ENCODE data around the gene ADNP. TPM values are rescaled to one million over a fixed set of nuclear protein-coding genes. Genes with fewer than 3 reads are reported as not detected.

The ADNP gene
- total RNA-seq, 2 experiments from 2014 or later: 58.8 to 63.3 TPM

- ChIA-PET POLR2A (interaction anchor here (1.4 kb wide), 1 partner anchor 13 kb away, joined by 3 read pairs; no protein-coding TSS in a partner anchor), CTCF (no interaction called here)
- DNase-seq: no peak
Observed at GRCh38 chr20:50874758-50875665, 56.2 kb downstream of the ADNP start.

GRCh38 chr20:50874111-50874757 lies 57.0 kb downstream of the ADNP start:
- H3K27me3 Mint-ChIP-seq: no peaks in the 10 kb centered on the region
- ChIA-PET POLR2A (interaction anchor here (1.4 kb wide), 1 partner anchor 14 kb away, joined by 3 read pairs; no protein-coding TSS in a partner anchor), CTCF (no interaction called here)
- H3K4me1 Mint-ChIP-seq: no peaks in the 10 kb centered on the region
- DNase-seq: no peak
- H3K9me3 Mint-ChIP-seq: no peaks in the 10 kb centered on the region
- H3K36me3 Mint-ChIP-seq (ENCODE audit: low read depth): no peaks in the 10 kb centered on the region
- H3K27ac Mint-ChIP-seq: no peak overlapping the region
- no peak overlapping the region for H3K4me3 Mint-ChIP-seq

More at GRCh38 chr20:50874758-50875665, 56.2 kb downstream of the ADNP start:
- H3K27ac Mint-ChIP-seq: no peak overlapping the region
- no peak overlapping the region for H3K4me3 Mint-ChIP-seq
- H3K27me3 Mint-ChIP-seq: no peaks in the 10 kb centered on the region
- no peaks in the 10 kb centered on the region for H3K9me3 Mint-ChIP-seq
- no peaks in the 10 kb centered on the region for H3K4me1 Mint-ChIP-seq
- H3K36me3 Mint-ChIP-seq (ENCODE audit: low read depth): no peaks in the 10 kb centered on the region

GRCh38 chr20:50873585-50873984 lies 57.7 kb downstream of the ADNP start:
- ChIA-PET POLR2A (interaction anchor here (1.4 kb wide), 1 partner anchor 14 kb away, joined by 3 read pairs; no protein-coding TSS in a partner anchor), CTCF (no interaction called here)
- Mint-ChIP-seq H3K27ac (no peak overlapping the region), H3K27me3 (no peaks in the 10 kb centered on the region), H3K4me1 (no peaks in the 10 kb centered on the region), H3K9me3 (no peaks in the 10 kb centered on the region), H3K4me3 (no peak overlapping the region), H3K36me3 (ENCODE audit: low read depth) (no peaks in the 10 kb centered on the region)
- DNase-seq: no peak

- Mint-ChIP-seq H3K27ac (no peak overlapping the region), H3K4me1 (no peaks in the 10 kb centered on the region), H3K9me3 (no peaks in the 10 kb centered on the region), H3K4me3 (no peak overlapping the region), H3K36me3 (ENCODE audit: low read depth) (no peaks in the 10 kb centered on the region), H3K27me3 (no peaks in the 10 kb centered on the region)
- no peak for DNase-seq
- POLR2A ChIA-PET: no interaction called here
- CTCF ChIA-PET: no interaction called here
Observed at GRCh38 chr20:50872560-50873425, 58.4 kb downstream of the ADNP start.

- no peak for DNase-seq
- ChIA-PET CTCF (interaction anchor here (0.7 kb wide), 1 partner anchor 120 kb away, joined by 3 read pairs; no protein-coding TSS in a partner anchor), POLR2A (interaction anchor here (0.8 kb wide), 1 partner anchor 15 kb away, joined by 3 read pairs; no protein-coding TSS in a partner anchor)
- no peaks in the 10 kb centered on the region for H3K36me3 Mint-ChIP-seq (ENCODE audit: low read depth)
- H3K4me3 Mint-ChIP-seq: no peak overlapping the region
- H3K27me3 Mint-ChIP-seq: no peaks in the 10 kb centered on the region
- H3K27ac Mint-ChIP-seq: no peak overlapping the region
- H3K9me3 Mint-ChIP-seq: no peaks in the 10 kb centered on the region
- no peaks in the 10 kb centered on the region for H3K4me1 Mint-ChIP-seq
Observed at GRCh38 chr20:50870561-50871161, 60.6 kb downstream of the ADNP start.

GRCh38 chr20:50868509-50869495 lies 62.4 kb downstream of the ADNP start:
- Mint-ChIP-seq H3K4me3 (no peak overlapping the region), H3K9me3 (no peaks in the 10 kb centered on the region), H3K27ac (no peak overlapping the region), H3K27me3 (no peaks in the 10 kb centered on the region), H3K4me1 (no peaks in the 10 kb centered on the region), H3K36me3 (ENCODE audit: low read depth) (no peaks in the 10 kb centered on the region)
- CTCF ChIA-PET: interaction anchor here (0.5 kb wide), 1 partner anchor 75 kb away, joined by 6 read pairs; no protein-coding TSS in a partner anchor
- DNase-seq: no peak
- POLR2A ChIA-PET: no interaction called here

- no peak overlapping the region for H3K27ac Mint-ChIP-seq
- H3K4me1 Mint-ChIP-seq: no peaks in the 10 kb centered on the region
- no peak overlapping the region for H3K4me3 Mint-ChIP-seq
Observed at GRCh38 chr20:50867805-50868204, 63.4 kb downstream of the ADNP start.

GRCh38 chr20:50866831-50867230 lies 64.4 kb downstream of the ADNP start:
- Mint-ChIP-seq H3K36me3 (ENCODE audit: low read depth) (no peaks in the 10 kb centered on the region), H3K27me3 (no peaks in the 10 kb centered on the region), H3K4me3 (no peak overlapping the region), H3K4me1 (no peaks in the 10 kb centered on the region), H3K9me3 (no peaks in the 10 kb centered on the region), H3K27ac (no peak overlapping the region)
- DNase-seq: no peak
- ChIA-PET POLR2A (no interaction called here), CTCF (interaction anchor here (0.8 to 2.2 kb wide), 2 partner anchors 47 to 62 kb away, joined by 3 to 5 read pairs; no protein-coding TSS in a partner anchor)

More at GRCh38 chr20:50867805-50868204, 63.4 kb downstream of the ADNP start:
- Mint-ChIP-seq H3K36me3 (ENCODE audit: low read depth) (no peaks in the 10 kb centered on the region), H3K27me3 (no peaks in the 10 kb centered on the region), H3K9me3 (no peaks in the 10 kb centered on the region)
- ChIA-PET POLR2A (no interaction called here), CTCF (no interaction called here)
- DNase-seq: no peak

- ChIA-PET POLR2A (no interaction called here), CTCF (interaction anchor here (0.8 to 2.2 kb wide), 2 partner anchors 47 to 63 kb away, joined by 3 to 5 read pairs; no protein-coding TSS in a partner anchor)
- no peaks in the 10 kb centered on the region for H3K4me1 Mint-ChIP-seq
- H3K36me3 Mint-ChIP-seq (ENCODE audit: low read depth): no peaks in the 10 kb centered on the region
- no peaks in the 10 kb centered on the region for H3K27me3 Mint-ChIP-seq
- DNase-seq: no peak
- H3K4me3 Mint-ChIP-seq: no peak overlapping the region
- H3K27ac Mint-ChIP-seq: no peak overlapping the region
- no peaks in the 10 kb centered on the region for H3K9me3 Mint-ChIP-seq
Observed at GRCh38 chr20:50866036-50866685, 65.1 kb downstream of the ADNP start.

GRCh38 chr20:50865591-50865990 lies 65.6 kb downstream of the ADNP start:
- ChIA-PET POLR2A (no interaction called here), CTCF (interaction anchor here (2.2 kb wide), 1 partner anchor 64 kb away, joined by 5 read pairs; no protein-coding TSS in a partner anchor)
- Mint-ChIP-seq H3K36me3 (ENCODE audit: low read depth) (no peaks in the 10 kb centered on the region), H3K9me3 (no peaks in the 10 kb centered on the region), H3K27me3 (no peaks in the 10 kb centered on the region), H3K4me3 (no peak overlapping the region), H3K4me1 (no peaks in the 10 kb centered on the region), H3K27ac (no peak overlapping the region)
- no peak for DNase-seq

GRCh38 chr20:50865114-50865513 lies 66.1 kb downstream of the ADNP start:
- no peaks in the 10 kb centered on the region for H3K9me3 Mint-ChIP-seq
- no peak overlapping the region for H3K4me3 Mint-ChIP-seq
- CTCF ChIA-PET: interaction anchor here (2.2 kb wide), 1 partner anchor 64 kb away, joined by 5 read pairs; no protein-coding TSS in a partner anchor
- H3K4me1 Mint-ChIP-seq: no peaks in the 10 kb centered on the region
- POLR2A ChIA-PET: no interaction called here
- H3K36me3 Mint-ChIP-seq (ENCODE audit: low read depth): no peaks in the 10 kb centered on the region
- H3K27me3 Mint-ChIP-seq: no peaks in the 10 kb centered on the region
- H3K27ac Mint-ChIP-seq: no peak overlapping the region
- DNase-seq: no peak
